Measurements from ENCODE around the gene INPP5K. TPM values are rescaled to one million over a fixed set of nuclear protein-coding genes. Genes with fewer than 3 reads are reported as not detected.
"Not testable (repeated sequence)": the region's sequence is repeated elsewhere in the genome, so short reads cannot be mapped to it uniquely, and the experiment has no call there.

The INPP5K gene
- total and polyA plus RNA-seq, 8 donors: 23.6 to 51.1 (median 27.2) TPM

DNA sequence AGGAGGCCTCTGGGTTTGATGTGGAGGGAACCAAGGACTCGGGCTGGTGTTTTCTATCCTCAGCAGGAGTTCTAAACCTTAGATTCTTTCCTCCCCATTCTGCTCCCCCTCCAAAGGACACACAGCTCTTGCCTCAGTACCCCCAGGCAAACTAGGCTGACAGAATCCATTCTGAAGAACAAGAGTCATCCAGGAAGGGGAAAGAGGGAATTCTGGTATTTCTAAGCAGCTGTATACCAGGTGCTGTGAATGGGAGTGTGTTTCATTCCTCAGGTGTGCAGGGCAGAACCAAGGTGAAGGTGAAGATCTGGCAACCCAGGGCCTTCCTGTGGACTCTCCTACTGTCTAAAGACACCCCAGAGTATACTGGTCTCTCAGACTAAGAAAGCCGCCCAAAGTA is 4.1 kb downstream of the INPP5K start:
- H3K4me1 ChIP-seq: peaks cover 30 to 74% of the 10 kb centered on the region in 2 donors

DNA sequence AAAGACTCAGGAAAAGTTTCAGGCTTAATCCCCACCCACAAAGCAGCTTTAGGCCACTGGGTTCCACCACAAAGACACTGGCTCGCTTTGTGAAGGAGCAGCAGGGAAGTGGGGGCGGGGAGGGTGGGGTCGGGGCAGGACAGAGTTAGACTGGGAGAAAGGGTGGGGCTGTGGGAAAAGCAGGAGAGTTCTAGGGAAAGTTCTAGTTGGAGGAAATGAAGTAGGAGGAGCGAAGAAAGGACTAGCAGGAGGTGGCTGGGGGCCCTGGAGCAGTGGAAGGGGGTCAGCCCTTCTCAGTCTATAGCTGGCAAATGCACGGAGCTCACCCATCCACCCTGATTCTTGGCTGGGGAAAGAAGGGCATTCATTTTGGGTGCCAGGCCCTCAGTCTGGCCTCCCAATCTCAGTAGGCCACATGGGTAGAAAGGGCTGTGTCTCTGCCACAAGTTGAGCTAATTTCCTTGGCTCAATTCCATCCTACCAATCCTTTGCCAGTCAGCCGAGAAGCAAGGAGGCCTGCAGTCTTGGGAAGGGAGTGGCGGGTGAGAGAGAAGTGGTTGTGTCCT is 4.6 kb downstream of the INPP5K start:
- Histone ChIP-seq H3K27me3 (no peaks in the 10 kb centered on the region), H3K27ac (peak overlapping the region; percentile 83 to 95), H3K4me3 (no peak overlapping the region), H3K9me3 (no peaks in the 10 kb centered on the region), H3K4me1 (peaks cover 30 to 69% of the 10 kb centered on the region in 2 donors), H3K36me3 (peaks cover 0 to 60% of the 10 kb centered on the region in 2 donors)
- ATAC-seq (peak; percentile 7), DNase-seq (no peak)
- intact Hi-C loops (cut with DNase I): loop anchor here in 1 of 2 donors (10.0 kb wide), 2 partner anchors 167 to 237 kb away; partner anchors contain the start of genes BHLHA9 and TRARG1
- TF ChIP-seq, protein P1, sequence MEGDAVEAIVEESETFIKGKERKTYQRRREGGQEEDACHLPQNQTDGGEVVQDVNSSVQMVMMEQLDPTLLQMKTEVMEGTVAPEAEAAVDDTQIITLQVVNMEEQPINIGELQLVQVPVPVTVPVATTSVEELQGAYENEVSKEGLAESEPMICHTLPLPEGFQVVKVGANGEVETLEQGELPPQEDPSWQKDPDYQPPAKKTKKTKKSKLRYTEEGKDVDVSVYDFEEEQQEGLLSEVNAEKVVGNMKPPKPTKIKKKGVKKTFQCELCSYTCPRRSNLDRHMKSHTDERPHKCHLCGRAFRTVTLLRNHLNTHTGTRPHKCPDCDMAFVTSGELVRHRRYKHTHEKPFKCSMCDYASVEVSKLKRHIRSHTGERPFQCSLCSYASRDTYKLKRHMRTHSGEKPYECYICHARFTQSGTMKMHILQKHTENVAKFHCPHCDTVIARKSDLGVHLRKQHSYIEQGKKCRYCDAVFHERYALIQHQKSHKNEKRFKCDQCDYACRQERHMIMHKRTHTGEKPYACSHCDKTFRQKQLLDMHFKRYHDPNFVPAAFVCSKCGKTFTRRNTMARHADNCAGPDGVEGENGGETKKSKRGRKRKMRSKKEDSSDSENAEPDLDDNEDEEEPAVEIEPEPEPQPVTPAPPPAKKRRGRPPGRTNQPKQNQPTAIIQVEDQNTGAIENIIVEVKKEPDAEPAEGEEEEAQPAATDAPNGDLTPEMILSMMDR (IDR thresholded peaks at IDR 0.05): no peak

More for the DNA sequence above, 4.1 kb downstream of the INPP5K start:
- intact Hi-C loops (cut with DNase I): loop anchor here in 1 of 2 donors (10.0 kb wide), 2 partner anchors 168 to 238 kb away; partner anchors contain the start of genes BHLHA9 and TRARG1
- no peak for DNase-seq
- ATAC-seq: no peak
- Histone ChIP-seq H3K36me3 (peaks cover 0 to 54% of the 10 kb centered on the region in 2 donors), H3K4me3 (no peak overlapping the region), H3K9me3 (no peaks in the 10 kb centered on the region), H3K27ac (peak overlapping the region; percentile 83 to 95), H3K27me3 (no peaks in the 10 kb centered on the region)
- TF ChIP-seq, protein P1 (IDR thresholded peaks at IDR 0.05): no peak

DNA sequence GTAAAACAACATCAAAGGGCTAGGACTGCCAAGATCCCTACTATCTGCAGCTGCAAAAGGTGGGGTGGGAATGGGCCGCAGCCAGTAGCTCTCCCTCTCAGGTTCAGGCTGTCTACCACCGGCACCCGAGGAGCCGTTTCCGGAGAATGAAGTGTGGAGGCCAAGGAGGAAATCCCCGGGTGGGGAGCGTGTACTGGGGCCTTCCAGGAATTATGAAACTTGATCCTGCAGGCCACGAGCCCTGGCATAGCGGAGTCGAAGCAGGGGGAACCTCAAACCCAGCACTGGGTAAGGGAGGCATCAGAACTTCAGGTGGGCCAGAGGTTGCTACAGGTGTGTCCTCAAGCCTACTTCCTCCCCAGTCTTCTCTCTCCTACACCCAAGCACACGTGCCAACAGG is 5.1 kb downstream of the INPP5K start:
- H3K4me3 ChIP-seq: no peak overlapping the region
- peak overlapping the region; percentile 83 to 95 for H3K27ac ChIP-seq
- H3K27me3 ChIP-seq: no peaks in the 10 kb centered on the region
- TF ChIP-seq, protein P1 (IDR thresholded peaks at IDR 0.05): no peak
- ATAC-seq (peak; percentile 12), DNase-seq (no peak)
- no peaks in the 10 kb centered on the region for H3K9me3 ChIP-seq
- intact Hi-C loops (cut with DNase I): loop anchor here in 1 of 2 donors (10.0 kb wide), 2 partner anchors 166 to 236 kb away; partner anchors contain the start of genes BHLHA9 and TRARG1
- H3K4me1 ChIP-seq: peaks cover 30 to 69% of the 10 kb centered on the region in 2 donors
- H3K36me3 ChIP-seq: peaks cover 0 to 65% of the 10 kb centered on the region in 2 donors

DNA sequence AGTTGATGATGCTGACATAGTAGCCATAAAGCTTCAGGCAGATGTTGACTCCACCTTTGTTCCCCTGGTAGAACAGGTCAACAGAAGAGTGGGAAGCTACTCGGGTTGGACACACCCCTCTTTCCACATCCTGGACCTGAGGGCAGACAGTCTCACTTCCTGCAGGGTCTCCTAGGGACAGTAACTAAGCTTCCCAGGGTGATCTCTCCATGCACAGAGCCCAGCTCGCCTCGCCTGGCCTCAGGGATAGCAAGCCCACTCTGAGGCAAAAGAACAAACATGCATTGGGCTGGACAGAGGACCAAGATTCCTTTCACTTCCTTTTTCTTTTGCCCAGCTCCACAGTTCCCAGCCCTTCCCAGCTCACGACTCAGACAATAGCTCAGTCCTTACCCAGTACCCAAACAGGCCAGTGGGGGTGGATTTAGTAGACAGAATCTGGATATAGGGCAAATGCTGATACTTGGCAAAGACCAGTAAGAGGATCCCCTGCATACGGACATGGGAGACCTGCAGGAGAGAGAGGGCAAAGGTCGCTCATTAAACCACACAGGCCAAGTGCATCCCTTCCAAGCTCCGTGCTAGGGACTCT is 7.0 kb downstream of the INPP5K start:
- Histone ChIP-seq H3K9me3 (no peaks in the 10 kb centered on the region), H3K27ac (peak overlapping the region in 1 of 2 donors; percentile 95), H3K36me3 (peaks cover 0 to 83% of the 10 kb centered on the region in 2 donors), H3K27me3 (no peaks in the 10 kb centered on the region), H3K4me1 (peaks cover 21 to 60% of the 10 kb centered on the region in 2 donors), H3K4me3 (no peak overlapping the region)
- TF ChIP-seq, protein P1 (IDR thresholded peaks at IDR 0.05): no peak
- DNase-seq (no peak), ATAC-seq (no peak)
- intact Hi-C loops (cut with DNase I): no loop called here

DNA sequence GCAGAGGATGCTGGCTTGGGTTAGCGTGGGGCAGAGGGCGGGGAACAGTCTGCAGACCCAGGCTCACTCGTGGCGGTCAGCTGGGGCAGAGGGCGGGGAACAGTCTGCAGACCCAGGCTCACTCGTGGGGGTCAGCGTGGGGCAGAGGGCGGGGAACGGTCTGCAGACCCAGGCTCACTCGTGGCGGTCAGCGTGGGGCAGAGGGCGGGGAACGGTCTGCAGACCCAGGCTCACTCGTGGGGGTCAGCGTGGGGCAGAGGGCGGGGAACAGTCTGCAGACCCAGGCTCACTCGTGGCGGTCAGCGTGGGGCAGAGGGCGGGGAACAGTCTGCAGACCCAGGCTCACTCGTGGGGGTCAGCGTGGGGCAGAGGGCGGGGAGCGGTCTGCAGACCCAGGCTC is 7.7 kb downstream of the INPP5K start:
- Histone ChIP-seq H3K36me3 (peaks cover 0 to 83% of the 10 kb centered on the region in 2 donors), H3K4me1 (peaks cover 21 to 54% of the 10 kb centered on the region in 2 donors)
- H3K9me3 ChIP-seq; intact Hi-C loops (cut with DNase I); DNase-seq; H3K27me3 ChIP-seq; ATAC-seq; H3K27ac ChIP-seq; H3K4me3 ChIP-seq: not testable (repeated sequence)

Measured in left lung (tissue), 10 donors.